Heart right ventricle (tissue), 16 donors: ENCODE data around the gene MT1G. TPM values are rescaled to one million over a fixed set of nuclear protein-coding genes. Genes with fewer than 3 reads are reported as not detected.
A peak's percentile ranks its signal among the peaks of the same experiment; 100 is the strongest.
"Not testable (repeated sequence)": the region's sequence is repeated elsewhere in the genome, so short reads cannot be mapped to it uniquely, and the experiment has no call there.

ENCODE experiments used
- ATAC-seq, 8 donors: fragments of 200-7000 bp; cut with Tn5 transposase; one replicate each; pipeline ENCODE4 v1.9.1; 2020; ENCODE audit warnings: mild to moderate bottlenecking in 8 of 8, moderate library complexity in 8 of 8, moderate number of reproducible peaks in 1 of 8
- DNase-seq, 2 donors: peaks; one replicate each; pipeline ENCODE4 v3.0.0-alpha.2; 2020
- H3K27ac ChIP-seq, 10 donors: fragments of 200-600 bp; sonication (generic) in 2 of 10; one replicate each; pipeline versions ENCODE4 v1.5.0 to v1.8.0; 2020 to 2022; ENCODE audit warnings: mild to moderate bottlenecking in 3 of 10
- H3K27me3 ChIP-seq, 7 donors: fragments of 200-600 bp; one replicate each; pipeline ENCODE4 v1.8.0; 2021 to 2022; ENCODE audit warnings: mild to moderate bottlenecking in 2 of 7
- H3K36me3 ChIP-seq, 9 donors: fragments of 200-600 bp; sonication (generic) in 1 of 9; one replicate each; pipeline versions ENCODE4 v1.5.0 to v1.8.0; 2020 to 2022; ENCODE audit warnings: mild to moderate bottlenecking in 2 of 9
- H3K4me1 ChIP-seq, 9 donors: fragments of 200-600 bp; sonication (generic) in 1 of 9; one replicate each; pipeline versions ENCODE4 v1.5.0 to v1.8.0; 2020 to 2022; ENCODE audit warnings: mild to moderate bottlenecking in 4 of 9
- H3K4me3 ChIP-seq, 10 donors: fragments of 200-600 bp; sonication (generic) in 2 of 10; one replicate each; pipeline versions ENCODE4 v1.5.0 to v1.8.0; 2020 to 2022; ENCODE audit warnings: mild to moderate bottlenecking in 7 of 10, moderate library complexity in 2 of 10
- H3K9me3 ChIP-seq, 11 donors: fragments of 200-600 bp in 10 of 11; sonication (generic) in 2 of 11; one replicate each; pipeline versions ENCODE4 v1.5.0 to v1.8.0; 2013 to 2022; ENCODE audit warnings: mild to moderate bottlenecking in 2 of 11, control low read depth in 1 of 11, moderate library complexity in 1 of 11
- WGBS, 2 donors: extraction: QIAGEN DNeasy Blood & Tissue Kit; methylation state at CpG; one replicate each; pipeline ENCODE4 v1.1.7; 2013; ENCODE audit warnings: inconsistent platforms in 1 of 2; 5-methylcytosine and 5-hydroxymethylcytosine counted together
- intact Hi-C, 10 donors: fragments of 100-400 bp; cut with DNase I; formaldehyde crosslinking; loops; one replicate each; pipeline versions ENCODE4 v1.11.1 to v1.14.2; 2022
- polyA plus RNA-seq, 2 donors: library from polyadenylated mRNA; stranded (reverse); fragments of 200-250 nt; gene quantifications; one replicate each; pipeline ENCODE4 v1.2.3, GENCODE V29; 2013
- total RNA-seq, 10 donors: library from RNA; stranded (reverse); fragmentation: NEBNext Ultra II Directional in 3 of 10; extraction: Animal tissue kit (Norgen Biotek cat#: 25700) in 3 of 10; gene quantifications; one replicate each; pipeline versions ENCODE4 v1.2.1 to v1.2.4, GENCODE V29; 2021 to 2023
- TF ChIP-seq, protein P1 (sequence below), 9 donors: fragments of 200-600 bp; sonication (generic) in 2 of 9; IDR thresholded peaks; one replicate each; pipeline versions ENCODE4 v1.5.0 to v1.8.0; 2021 to 2022; ENCODE audit warnings: antibody characterized with exemption in 9 of 9, mild to moderate bottlenecking in 5 of 9, moderate library complexity in 1 of 9
- donor health status: Arrhythmogenic right ventricular cardiomyopathy.
- donor health status: ischemic (EF 13 %, LVEDD 7.1; RV severe dilation, severe dysfunction).
- donor health status: healthy with polysubstance abuse.
- donor health status: DM: no; HTN: yes; CAD: no.
- donor health status: DM: no; HTN: no; CAD: no.
- donor health status: ischemic (EF 25% LVEDD 6.9; RV normal size, moderate dysfunction).
- donor health status: ischemic (EF 25% LVEDD 5.7; RV mildly dilated, moderate dysfunction).
- donor health status: healthy.
- donor health status: DM: yes; HTN: yes; CAD: no.
- donor health status: Ischemic cardiomyopathy.
- donor health status: ischemic (EF 35%, LVEDD 5.7; RV mildly dilated, moderate dysfunction).
- donor health status: nonischemic (EF 11% LVEDD 7.7; RV severe dilation, severe dysfunction).
- donor health status: DM: yes; HTN: yes; CAD: no.
- donor health status: PGD.
- donor health status: ischemic (EF 29% LVEDD 5.4; RV normal size, mild dysfunction).
- donor health status: nonischemic (EF 23%, LVEDD 6.1; RV moderate dilation, normal function).

MT1G gene
- total and polyA plus RNA-seq, 12 donors: 0.95 to 9.0 (median 2.3) TPM; not detected in 6

DNA sequence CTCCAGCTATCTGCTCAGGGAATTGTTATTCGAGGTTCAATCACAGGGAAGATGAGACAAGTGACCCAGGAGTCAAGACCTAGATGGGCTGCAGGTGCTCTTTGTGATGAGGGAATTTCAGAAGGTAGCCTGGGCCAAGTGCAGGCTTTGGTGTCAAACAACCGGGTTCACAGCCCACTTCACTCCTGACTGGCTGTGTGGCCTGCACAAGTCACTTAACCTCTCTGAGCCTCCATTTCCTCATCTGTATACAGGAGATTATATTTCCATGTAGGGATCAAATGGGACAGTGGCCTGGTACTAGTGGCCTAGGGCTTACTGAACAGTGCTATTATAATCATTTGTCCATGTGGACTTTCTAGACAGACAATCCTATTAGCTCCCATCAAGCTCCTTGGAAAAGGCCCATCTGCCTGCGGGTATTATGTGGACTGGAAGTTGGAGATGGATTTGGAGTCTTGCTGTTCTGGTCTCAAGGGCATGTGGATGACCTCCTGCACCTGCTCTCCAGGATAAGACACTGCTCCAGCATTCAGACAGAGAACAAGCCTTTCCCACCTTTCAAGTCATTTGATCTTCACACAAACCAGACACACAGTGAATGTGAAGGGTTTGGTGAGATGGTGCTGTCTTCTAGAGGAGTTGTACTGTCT lies 11.3 kb upstream of the MT1G start:
- TF ChIP-seq, protein P1, sequence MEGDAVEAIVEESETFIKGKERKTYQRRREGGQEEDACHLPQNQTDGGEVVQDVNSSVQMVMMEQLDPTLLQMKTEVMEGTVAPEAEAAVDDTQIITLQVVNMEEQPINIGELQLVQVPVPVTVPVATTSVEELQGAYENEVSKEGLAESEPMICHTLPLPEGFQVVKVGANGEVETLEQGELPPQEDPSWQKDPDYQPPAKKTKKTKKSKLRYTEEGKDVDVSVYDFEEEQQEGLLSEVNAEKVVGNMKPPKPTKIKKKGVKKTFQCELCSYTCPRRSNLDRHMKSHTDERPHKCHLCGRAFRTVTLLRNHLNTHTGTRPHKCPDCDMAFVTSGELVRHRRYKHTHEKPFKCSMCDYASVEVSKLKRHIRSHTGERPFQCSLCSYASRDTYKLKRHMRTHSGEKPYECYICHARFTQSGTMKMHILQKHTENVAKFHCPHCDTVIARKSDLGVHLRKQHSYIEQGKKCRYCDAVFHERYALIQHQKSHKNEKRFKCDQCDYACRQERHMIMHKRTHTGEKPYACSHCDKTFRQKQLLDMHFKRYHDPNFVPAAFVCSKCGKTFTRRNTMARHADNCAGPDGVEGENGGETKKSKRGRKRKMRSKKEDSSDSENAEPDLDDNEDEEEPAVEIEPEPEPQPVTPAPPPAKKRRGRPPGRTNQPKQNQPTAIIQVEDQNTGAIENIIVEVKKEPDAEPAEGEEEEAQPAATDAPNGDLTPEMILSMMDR (IDR thresholded peaks at IDR 0.05): no peak
- H3K27ac ChIP-seq: peak overlapping the region in 8 of 10 donors; percentile 27 to 84 (median 54)
- DNase-seq (no peak), ATAC-seq (no peak)
- 91% methylated on average over 3 of the region's 3 CpGs for WGBS, 2 donors
- H3K27me3 ChIP-seq: peaks cover 0 to 28% (median 16%) of the 10 kb centered on the region in 7 donors
- H3K9me3 ChIP-seq: no peaks in the 10 kb centered on the region
- H3K4me1 ChIP-seq: peaks cover 0 to 49% (median 31%) of the 10 kb centered on the region in 9 donors
- intact Hi-C loops: no loop called here
- no peak overlapping the region for H3K4me3 ChIP-seq
- H3K36me3 ChIP-seq: no peaks in the 10 kb centered on the region

DNA sequence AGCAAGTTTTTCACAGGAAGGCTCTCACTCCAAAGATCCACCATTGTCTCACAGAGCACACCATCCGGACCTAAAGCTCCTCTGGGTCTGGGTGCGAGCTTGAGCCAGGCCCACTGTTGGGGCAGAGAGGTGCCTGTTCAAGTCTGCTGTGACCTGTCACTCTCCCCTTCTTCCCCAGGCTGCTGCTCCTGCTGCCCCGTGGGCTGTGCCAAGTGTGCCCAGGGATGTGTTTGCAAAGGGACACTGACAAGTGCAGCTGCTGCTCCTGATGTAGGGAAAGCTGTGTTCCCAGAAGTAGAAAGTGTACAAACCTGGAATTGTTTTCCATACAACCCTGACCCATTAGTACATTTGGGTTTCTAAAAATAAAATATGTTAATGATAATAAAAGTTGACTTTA lies 9.6 kb upstream of the MT1G start:
- TF ChIP-seq, protein P1 (IDR thresholded peaks at IDR 0.05): no peak
- Histone ChIP-seq H3K27me3 (peaks cover 0 to 44% (median 25%) of the 10 kb centered on the region in 7 donors), H3K4me1 (peaks cover 0 to 32% (median 18%) of the 10 kb centered on the region in 9 donors), H3K9me3 (no peaks in the 10 kb centered on the region), H3K27ac (no peak overlapping the region), H3K36me3 (no peaks in the 10 kb centered on the region), H3K4me3 (no peak overlapping the region)
- ATAC-seq (no peak), DNase-seq (no peak)
- intact Hi-C loops: no loop called here
- WGBS, 2 donors: 73 to 77% methylated on average over 3 of the region's 3 CpGs

DNA sequence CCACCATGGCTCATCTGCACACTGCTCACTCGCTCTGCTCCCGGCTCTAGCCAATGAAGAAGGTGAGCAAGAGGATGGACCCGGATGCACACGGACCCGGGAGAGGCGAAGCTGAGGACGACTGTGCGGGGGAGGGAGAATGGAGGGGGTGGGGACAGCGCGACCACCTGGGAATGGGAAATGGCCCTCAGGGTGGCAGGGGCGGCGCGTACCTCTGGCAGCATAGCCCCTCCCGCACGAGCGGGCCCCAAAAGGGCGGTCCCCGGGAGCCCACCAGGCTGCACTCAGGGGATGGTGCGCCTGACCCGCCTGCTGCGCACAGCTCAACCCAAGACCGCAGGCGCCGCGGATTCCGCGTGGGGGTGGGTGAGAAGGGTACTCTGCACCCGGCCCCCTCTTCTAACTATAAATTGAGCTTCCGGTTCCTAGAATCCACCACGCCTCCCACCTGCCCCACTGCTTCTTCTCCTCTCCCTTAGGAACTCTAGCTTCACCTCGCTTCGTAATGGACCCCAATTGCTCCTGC lies 7.9 kb upstream of the MT1G start:
- peaks cover 0 to 61% (median 35%) of the 10 kb centered on the region in 7 donors for H3K27me3 ChIP-seq
- no peaks in the 10 kb centered on the region for H3K9me3 ChIP-seq
- DNase-seq: no peak
- peak overlapping the region in 9 of 10 donors; percentile 6 to 37 (median 30) for H3K4me3 ChIP-seq
- H3K4me1 ChIP-seq: peaks cover 0 to 21% (median 9%) of the 10 kb centered on the region in 9 donors
- no peaks in the 10 kb centered on the region for H3K36me3 ChIP-seq
- TF ChIP-seq, protein P1 (IDR thresholded peaks at IDR 0.05): no peak
- peak in 4 of 8 donors; percentile 7 to 46 (median 33) for ATAC-seq
- intact Hi-C loops: no loop called here
- no peak overlapping the region for H3K27ac ChIP-seq
- 5 to 9% methylated on average over 32 of the region's 32 CpGs for WGBS, 2 donors

DNA sequence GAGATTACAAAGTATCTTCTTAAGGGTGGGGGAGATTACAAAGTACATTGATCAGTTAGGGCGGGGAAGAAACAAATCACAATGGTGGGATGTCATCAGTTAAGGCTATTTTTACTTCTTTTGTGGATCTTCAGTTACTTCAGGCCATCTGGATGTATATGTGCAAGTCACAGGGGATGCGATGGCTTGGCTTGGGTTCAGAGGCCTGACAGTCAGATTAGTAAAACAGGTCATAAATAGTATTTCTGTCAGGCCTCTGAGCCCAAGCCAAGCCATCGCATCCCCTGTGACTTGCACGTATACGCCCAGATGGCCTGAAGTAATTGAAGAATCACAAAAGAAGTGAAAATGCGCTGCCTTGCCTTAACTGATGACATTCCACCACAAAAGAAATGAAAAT lies 6.7 kb upstream of the MT1G start:
- DNase-seq, ATAC-seq: not testable (repeated sequence)
- intact Hi-C loops: loop anchor here in 1 of 10 donors (1.0 kb wide), 1 partner anchor 28 kb away; no protein-coding TSS in a partner anchor

More for the DNA sequence above, 6.7 kb upstream of the MT1G start:
- H3K9me3 ChIP-seq, H3K27ac ChIP-seq, H3K36me3 ChIP-seq, H3K4me3 ChIP-seq: not testable (repeated sequence)
- peaks cover 0 to 15% (median 10%) of the 10 kb centered on the region in 9 donors for H3K4me1 ChIP-seq
- peaks cover 6 to 73% (median 47%) of the 10 kb centered on the region in 7 donors for H3K27me3 ChIP-seq
- 73 to 85% methylated on average over 6 of the region's 6 CpGs for WGBS, 2 donors
